NCI-H524 treated with DMSO at 0.1 percent for 48 hours (cell line): ENCODE data around the gene CPTP.

Experiments
- DNase-seq: peaks from one replicate; lab custom pipeline; 2025; lab: John Stamatoyannopoulos, UW

The CPTP gene

DNA sequence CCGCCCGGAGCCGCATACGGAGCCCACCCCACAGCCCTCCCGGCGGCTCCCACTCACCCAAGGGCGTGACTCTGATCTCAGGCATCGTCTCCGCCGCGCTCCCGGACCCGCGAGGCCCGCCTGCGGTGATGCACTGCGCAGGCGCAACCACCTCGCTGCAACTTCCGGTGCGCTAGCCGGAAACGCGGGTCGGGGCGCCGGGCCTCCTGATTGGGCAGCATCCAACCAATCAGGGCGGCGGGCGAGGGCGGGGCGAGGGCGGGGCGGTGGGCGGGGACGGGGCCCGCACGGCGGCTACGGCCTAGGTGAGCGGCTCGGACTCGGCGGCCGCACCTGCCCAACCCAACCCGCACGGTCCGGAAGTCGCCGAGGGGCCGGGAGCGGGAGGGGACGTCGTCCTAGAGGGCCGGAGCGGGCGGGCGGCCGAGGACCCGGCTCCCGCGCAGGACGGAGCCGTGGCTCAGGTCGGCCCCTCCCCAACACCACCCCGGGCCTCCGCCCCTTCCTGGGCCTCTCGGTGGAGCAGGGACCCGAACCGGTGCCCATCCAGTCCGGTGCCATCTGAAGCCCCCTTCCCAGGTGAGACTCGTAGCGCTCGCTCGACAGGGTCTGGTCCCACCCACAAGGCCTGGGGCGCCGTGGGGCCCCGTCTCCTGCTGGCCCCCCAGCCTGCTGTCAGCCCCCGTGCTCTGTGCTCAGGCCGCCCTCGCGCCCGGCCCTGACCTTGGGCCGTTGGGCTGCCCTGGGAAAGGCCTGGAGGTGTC is at the start of gene CPTP, which contains the start of gene INTS11:
Gene CPTP, plus strand, starts transcription at position 279 of the 764 bp plus-strand sequence. CDS start 2,109 bp downstream, outside the sequence.
Gene INTS11, minus strand, starts transcription at position 137 of the 764 bp plus-strand sequence. Its CDS starts 52 bp downstream, at position 85.
- DNase-seq = peak; percentile 12

DNA sequence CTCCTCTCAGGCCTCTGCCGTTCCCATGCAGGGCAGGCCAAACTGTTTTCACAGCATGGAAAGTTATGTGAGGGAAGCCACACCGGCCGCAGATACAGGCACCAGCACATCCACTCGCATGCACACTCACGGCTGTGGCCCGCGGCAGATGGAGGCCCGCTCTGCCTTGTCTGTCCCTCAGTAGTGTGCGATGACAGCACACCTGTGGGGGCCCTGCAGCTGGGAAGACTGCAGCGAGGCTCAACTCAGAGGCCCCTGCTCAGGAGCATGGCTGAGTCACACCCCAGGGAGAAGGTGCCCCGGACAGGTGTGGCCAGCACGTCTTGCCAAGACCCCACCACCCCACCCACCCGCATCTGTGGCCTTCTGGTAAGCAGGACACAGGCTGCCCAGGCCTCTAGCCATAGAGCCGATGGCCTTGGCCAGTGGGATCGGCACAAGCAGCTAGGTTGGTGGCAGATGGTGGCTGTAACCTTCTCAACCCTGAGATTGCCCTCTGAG is 49.6 kb upstream of the CPTP start:
- DNase-seq = no peak

DNA sequence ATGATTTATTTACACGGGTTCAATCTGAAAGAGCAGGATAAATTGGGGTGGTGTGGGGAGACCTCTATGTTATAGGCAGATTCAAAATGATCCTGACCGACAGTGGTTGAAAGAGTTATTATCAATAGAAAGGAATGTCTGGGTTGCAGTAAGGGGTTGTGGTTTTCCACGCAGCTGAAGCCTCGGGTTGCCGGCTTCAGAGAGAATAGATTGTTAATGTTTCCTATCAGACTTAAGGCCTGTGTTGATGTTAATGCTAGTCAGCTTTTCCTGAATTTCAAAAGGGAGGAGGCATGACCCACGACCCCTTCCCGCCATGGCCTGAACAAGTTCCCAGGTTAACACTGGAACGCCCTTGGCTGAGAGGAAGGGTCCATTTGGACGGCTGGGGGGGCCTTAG is 48.8 kb upstream of the CPTP start:
- DNase-seq = no peak

DNA sequence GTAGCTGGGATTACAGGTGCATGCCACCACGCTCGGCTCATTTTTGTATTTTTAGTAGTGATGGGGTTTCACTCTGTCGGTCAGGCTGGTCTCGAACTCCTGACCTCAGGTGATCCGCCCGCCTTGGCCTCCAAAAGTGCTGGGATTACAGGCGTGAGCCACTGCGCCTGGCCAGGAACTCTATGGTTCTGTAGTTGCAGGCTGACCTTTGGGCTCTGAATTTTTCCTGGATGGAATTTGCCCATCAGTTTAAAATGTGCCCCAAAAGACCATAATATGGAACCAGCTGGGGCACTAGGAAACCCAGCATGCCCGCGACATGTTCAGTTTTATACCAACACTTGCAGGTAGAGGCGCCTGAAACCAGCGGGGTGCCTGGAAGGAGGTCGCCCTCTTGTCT is 46.0 kb upstream of the CPTP start:
- DNase-seq = no peak

DNA sequence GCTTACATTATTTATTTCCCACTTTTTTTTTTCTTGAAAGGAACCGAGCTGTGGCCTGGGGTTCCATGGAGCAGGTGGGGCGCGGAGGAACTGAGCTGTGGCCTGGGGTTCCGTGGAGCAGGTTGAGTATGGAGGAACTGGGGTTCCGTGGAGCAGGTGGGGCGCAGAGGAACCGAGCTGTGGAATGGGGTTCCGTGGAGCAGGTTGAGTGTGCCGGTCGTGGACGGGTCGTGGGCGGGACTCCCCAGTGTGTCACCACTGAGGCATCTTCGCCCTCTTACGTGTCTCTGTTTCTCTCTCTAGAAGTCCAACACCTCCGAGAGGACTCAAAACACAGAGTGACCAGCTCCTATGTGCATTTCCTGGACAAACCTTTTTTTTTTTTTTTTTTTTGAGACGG is 45.6 kb upstream of the CPTP start:
- no peak for DNase-seq

DNA sequence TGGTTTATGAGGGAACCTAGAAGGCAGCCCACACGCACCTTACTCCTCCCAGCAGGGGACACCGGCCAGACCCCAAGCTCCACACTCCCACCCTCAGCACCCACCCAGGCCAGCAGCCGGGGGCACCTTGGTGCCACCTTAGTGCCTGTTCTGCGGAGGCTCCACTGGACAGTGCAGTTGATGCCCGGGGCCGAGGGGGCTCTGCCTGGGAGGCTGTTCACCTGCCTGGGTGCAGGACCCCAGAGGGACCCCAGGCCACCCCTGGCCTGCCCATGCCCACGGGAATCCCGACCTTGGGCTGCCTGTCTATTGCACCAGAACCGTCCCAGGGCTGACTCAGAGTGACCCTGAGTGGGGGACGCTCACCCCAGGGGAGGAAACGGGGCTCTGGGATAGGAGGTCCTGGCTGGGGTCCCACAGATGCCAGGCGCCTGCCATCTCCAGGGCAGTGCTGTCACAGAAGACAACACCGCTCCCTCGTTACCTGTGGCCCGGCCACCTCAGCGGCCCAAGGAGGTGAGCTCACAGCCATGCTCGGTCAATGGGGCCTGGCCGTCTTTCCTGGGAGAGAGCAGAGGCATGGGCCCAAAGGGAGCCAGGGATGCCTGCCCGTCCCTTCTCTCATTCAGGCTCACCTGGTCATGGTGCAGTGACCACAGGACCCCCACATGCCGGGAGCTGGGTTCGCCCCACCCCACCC is 43.7 kb upstream of the CPTP start:
- no peak for DNase-seq

DNA sequence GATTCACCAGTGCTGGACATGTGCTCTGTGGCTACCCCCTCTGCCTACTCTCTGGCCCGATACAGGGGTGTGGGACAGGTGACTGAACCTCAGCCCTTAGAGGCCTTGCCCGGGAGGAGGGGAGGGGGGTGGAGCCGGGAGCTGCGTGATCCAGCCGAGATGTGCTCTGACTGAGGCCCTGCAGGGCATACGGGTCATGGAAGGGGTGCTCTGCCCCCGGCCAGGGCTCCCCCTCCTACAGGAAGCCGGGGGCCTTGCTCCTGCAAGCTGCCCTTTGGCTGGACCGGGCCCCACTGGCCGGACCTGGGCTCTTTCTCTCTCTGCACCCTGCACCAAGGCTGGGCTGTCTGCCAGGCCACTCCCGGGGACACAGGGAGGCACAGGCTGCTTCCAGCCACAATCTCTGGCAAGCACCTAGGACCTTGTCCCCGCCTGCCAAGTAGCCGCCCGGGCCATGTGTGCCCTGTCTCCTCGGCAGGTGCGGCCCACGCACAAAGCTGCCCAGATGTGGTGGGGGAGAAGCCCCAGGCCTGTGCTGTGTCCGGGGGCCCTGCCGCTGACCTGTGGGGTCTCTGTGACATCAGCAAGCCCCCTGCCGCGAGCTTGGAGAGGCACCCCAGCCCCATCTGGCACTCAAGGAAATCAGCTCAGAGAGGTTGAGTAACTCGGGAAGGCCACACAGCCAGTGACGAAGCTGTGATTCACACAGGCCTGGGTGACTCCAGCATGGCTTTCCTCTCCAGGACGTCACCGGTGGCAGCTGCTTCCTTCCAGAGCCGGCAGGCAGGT is 42.9 kb upstream of the CPTP start:
- no peak for DNase-seq

DNA sequence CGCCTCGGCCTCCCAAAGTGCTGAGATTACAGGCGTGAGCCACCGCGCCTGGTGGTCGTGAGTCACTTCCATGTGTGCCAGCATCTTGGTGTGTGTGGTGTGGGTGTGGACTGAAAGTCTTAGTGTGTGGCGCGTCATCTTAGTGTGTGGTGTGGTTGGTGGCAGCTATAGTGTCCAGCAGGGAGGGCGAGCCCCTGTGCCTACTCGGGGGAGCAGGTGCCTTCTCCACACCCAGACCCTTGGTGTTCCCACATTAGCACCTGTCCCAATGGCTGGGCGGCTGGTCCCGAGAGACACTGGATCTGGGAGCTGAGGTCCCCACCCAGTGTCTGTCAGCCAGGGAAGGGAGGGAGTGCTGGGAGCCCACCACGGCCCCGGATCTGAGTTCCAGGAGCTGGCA is 41.6 kb upstream of the CPTP start:
- no peak for DNase-seq

DNA sequence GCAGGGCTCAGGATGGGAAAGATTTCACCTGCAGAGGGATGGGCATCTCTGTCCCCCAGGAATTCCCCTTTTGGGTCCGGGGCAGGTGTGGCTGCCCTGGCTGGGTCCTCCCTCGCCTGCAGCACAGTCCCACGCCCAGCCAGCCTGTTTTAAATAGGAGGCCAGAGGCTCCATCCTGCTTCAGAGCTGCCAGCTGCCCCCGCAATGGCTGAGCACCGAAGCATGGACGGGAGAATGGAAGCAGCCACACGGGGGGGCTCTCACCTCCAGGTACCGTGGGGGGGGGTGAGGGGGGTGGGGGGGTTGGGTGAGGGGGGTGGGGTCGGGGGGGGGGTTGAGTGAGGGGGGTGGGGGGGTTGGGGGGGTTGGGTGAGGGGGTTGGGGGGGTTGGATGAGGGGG is 40.8 kb upstream of the CPTP start:
- DNase-seq = no peak

DNA sequence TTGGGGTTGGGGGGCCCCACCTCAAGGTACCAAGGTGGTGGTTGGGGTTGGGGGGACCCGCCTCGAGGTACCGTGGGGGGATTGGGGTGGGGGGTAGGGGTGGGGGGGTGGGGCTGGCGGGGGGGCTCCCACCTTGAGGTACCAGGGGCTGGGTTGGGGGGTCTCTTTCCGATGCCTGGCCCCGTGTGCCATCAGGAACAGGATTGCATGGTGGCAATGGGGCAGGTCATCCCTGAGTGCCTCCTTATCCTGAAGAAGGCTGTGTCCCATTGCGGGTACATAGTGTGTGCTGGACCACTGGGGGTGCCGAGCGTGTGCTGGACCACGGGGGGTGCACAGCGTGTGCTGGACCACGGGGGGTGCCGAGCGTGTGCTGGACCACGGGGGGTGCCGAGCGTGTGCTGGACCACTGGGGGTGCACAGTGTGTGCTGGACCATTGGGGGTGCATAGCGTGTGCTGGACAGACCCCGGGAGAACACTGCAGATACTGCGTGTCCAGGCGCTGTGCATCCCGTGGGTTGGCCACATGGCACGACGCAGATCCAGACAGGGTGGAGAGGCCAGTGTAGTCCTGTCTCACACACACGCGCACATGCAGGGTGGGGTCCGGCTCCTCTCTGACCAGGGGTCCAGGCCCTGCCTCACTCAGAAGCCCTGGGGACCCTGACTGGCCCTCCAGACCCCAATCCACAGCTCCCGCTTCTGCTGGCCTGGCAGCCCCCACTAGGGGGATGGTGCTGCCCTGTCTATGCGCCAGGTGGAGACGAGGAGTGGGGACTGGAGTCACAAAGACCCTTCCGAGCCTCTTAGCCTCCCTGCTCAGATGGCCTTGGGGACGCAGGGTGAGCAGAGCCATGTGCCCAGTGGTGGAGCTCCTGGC is 40.1 kb upstream of the CPTP start:
- DNase-seq = no peak

DNA sequence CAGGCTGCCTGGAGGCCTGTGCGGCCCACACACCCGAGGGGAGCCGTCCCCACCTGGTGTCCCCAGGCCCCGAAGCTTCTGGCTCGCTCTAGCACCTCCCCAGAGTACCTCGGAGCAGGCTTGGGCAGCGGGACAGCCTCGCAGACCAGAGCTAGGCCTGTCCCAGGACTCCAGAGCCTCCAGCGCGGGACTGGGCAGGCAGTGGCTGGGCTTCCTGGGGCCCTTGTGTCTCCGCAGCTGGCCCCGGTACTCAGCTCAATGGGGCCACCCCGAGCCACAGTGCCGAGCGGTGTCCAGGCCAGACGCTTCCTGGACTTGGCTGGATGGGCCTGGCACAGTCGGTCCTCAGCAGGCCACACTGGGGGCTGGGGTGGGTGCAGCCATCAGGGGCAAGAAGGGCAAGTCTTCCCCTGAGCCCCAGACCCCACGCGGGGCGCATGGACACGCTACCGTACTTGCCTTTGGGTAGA is 39.5 kb upstream of the CPTP start:
- DNase-seq = no peak

DNA sequence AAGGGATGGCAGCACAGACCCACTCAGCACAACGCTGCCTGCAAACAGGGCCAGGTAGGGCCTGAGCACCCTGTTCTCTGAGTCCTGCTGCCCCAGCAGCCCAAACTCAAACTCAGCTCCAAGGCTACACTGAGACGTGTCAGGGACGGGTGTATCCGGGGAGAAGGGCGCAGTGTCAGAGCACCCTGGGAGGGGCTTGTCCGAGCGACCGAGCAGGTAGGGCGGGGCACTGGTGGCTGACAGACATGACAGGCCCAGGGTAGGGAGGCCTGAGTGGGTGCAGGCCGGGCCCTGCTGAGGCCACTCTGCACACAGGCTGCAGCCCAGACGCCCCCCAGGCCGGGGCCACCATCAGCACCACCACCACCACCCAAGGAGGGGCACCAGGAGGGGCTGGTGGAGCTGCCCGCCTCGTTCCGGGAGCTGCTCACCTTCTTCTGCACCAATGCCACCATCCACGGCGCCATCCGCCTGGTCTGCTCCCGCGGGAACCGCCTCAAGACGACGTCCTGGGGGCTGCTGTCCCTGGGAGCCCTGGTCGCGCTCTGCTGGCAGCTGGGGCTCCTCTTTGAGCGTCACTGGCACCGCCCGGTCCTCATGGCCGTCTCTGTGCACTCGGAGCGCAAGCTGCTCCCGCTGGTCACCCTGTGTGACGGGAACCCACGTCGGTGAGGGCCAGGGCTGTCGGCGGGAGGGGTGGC is 38.8 kb upstream of the CPTP start:
- DNase-seq = no peak

DNA sequence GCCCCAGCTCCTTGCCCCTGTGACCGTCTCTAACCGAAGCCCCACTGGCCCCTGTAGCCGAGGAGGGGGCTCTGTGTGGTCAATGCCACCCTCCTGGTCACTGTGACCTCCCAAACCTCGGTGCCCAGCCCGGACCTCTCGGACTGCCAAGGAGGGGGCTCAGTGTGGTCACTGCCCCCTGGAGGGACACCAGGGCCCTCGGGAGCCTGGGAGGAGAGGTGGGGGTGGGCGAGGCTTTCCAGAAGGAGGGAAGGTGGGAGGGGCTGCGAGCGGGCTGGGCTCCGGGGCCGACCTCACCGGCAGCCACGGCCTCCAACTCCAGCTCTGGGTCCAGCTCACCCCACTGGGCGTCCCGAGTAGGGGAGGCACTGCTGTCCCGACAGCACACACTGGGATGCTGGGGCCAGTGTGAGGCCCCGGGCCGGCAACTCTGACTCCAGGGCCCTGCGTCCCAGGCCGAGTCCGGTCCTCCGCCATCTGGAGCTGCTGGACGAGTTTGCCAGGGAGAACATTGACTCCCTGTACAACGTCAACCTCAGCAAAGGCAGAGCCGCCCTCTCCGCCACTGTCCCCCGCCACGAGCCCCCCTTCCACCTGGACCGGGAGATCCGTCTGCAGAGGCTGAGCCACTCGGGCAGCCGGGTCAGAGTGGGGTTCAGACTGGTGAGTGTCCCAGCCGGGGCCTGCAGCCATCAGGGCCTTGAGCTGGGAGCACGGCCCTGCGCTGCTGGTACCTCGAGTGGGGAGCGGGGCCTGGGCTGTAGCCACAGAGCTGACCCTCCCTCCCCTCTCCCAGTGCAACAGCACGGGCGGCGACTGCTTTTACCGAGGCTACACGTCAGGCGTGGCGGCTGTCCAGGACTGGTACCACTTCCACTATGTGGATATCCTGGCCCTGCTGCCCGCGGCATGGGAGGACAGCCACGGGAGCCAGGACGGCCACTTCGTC is 38.0 kb upstream of the CPTP start:
- DNase-seq = no peak

DNA sequence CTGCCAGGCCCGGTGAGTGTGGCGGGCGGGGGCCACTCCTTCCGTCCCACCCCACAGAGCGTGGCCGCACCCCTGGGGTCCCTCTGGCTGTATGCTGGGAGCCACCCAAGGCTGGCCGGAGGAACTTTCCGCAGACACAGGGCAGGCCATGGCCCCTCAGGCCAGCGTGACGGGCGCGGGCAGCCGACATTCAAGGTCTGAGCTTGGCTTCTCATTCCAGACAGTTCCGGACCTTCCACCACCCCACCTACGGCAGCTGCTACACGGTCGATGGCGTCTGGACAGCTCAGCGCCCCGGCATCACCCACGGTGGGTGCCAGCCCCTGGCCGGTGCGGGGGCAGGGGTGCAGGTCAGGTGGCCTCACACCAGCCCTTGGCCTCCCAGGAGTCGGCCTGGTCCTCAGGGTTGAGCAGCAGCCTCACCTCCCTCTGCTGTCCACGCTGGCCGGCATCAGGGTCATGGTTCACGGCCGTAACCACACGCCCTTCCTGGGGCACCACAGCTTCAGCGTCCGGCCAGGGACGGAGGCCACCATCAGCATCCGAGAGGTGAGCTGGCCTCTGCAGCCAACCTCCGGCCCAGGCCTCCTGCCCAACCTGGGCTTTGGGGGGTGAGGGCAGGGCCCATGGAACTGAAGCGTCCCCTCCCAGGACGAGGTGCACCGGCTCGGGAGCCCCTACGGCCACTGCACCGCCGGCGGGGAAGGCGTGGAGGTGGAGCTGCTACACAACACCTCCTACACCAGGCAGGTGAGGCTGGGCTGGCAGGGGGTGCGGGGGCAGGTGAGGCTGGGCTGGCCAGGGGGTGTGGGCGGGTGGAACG is 37.1 kb upstream of the CPTP start:
- no peak for DNase-seq

DNA sequence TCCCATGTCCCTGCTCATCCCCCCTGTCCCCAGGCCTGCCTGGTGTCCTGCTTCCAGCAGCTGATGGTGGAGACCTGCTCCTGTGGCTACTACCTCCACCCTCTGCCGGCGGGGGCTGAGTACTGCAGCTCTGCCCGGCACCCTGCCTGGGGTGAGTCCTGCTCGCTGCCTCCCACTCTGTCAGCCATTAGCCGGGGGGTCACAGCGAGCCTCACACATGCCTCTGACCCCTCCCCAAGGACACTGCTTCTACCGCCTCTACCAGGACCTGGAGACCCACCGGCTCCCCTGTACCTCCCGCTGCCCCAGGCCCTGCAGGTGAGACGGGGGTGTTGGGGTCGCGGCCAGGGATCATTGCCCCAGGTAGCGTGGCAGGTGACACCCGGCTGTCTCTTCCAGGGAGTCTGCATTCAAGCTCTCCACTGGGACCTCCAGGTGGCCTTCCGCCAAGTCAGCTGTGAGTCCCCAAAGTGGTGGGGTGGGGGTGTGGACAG is 34.3 kb upstream of the CPTP start:
- DNase-seq = no peak

DNA sequence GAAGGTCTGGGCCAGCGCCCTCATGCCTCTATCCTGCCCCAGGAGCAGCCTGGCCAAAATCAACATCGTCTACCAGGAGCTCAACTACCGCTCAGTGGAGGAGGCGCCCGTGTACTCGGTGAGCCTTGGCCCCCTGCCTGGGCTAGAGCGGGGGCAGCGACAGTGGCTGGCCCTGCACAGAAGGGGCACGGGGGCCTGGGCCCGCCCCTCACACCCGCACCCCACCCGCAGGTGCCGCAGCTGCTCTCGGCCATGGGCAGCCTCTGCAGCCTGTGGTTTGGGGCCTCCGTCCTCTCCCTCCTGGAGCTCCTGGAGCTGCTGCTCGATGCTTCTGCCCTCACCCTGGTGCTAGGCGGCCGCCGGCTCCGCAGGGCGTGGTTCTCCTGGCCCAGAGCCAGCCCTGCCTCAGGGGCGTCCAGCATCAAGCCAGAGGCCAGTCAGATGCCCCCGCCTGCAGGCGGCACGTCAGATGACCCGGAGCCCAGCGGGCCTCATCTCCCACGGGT is 33.5 kb upstream of the CPTP start:
- no peak for DNase-seq

DNA sequence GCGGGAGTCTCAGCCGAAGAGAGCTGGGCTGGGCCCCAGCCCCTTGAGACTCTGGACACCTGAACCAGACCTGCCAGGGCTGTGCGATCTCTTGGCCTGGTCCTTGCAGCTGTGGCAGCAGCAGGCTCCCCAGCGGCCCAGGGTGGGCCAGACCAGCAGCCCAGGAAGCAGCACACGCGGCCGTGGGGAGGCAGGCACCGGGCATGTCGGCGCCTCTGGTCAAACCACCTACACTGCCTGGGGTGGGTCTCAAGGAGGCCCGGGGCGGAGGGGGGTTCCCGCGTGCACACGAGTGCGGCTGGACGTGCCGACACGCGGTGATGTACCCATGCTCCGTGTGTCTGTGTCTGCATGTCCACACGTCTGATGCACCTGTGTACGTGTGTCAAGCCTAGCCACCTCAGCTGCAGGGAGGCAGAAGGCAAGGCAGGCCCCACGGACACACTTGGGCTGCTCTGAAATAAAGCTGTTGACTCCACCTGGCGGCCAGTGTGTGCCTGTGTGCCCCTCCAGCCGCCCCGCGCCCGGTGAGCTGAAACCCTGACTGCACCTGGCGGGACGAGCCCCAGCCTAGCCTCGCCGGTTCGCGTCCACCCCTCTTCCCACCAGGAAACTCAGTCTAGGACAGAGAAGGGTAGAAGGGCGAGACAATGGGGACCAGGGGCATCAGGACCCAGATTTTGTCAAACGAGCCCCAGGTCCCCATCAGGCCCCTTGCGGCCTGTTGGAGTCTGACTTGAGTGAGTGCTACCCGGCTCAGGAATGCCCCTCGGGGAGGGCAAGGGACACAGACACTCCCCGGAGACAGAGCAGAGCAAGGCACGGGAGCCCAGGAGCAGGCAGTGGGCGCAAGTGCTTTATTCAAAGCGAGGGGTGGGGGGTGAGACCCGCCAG is 32.8 kb upstream of the CPTP start:
- no peak for DNase-seq
